ENCODE data around the gene SLC20A1.
"Not testable (repeated sequence)": the region's sequence is repeated elsewhere in the genome, so short reads cannot be mapped to it uniquely, and the experiment has no call there.

Gene SLC20A1, protein sequence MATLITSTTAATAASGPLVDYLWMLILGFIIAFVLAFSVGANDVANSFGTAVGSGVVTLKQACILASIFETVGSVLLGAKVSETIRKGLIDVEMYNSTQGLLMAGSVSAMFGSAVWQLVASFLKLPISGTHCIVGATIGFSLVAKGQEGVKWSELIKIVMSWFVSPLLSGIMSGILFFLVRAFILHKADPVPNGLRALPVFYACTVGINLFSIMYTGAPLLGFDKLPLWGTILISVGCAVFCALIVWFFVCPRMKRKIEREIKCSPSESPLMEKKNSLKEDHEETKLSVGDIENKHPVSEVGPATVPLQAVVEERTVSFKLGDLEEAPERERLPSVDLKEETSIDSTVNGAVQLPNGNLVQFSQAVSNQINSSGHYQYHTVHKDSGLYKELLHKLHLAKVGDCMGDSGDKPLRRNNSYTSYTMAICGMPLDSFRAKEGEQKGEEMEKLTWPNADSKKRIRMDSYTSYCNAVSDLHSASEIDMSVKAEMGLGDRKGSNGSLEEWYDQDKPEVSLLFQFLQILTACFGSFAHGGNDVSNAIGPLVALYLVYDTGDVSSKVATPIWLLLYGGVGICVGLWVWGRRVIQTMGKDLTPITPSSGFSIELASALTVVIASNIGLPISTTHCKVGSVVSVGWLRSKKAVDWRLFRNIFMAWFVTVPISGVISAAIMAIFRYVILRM

DNA sequence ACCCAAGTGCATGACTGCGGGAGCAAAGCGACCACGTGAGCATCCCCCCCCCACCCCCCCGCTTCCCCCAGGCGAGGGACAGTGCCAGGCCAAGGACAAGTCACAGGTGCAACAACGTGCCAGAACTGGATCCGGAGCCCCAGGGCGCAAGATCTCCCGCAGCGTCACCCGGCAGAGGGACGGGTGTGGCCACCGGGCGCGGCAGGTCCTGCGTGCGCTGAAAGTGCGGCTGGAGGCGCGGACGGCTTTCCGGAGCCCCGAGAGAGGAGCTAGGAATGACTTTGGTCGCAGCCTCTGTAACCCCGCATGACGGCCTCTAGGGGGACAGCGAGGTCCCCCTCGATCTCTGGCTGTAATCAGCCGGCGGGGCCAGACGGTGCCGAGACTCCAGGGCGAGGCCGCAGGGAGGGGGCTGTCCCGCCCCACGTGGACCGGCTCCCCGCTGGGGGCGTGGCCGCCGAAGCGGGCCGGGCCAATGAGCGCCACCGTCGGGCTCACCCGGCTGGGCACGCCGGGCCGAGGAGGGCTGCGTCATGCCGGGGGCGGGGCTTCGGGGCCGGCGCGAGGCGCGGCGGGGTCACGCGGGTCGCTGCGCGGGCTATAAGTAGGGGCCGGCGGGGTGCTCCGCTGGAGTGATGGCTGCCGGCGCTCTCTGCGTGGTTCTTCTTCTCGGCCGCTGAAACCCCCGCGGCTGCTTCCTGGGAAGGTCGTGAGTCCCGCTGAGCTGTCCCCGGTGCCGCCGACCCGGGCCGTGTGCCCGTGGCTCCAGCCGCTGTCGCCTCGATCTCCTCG lies at the start of gene SLC20A1:
SLC20A1 (plus strand) TSS at position 630 of the 792 bp plus-strand sequence. CDS start 890 bp downstream, outside the sequence.
- FAIRE-seq, result no peak

DNA sequence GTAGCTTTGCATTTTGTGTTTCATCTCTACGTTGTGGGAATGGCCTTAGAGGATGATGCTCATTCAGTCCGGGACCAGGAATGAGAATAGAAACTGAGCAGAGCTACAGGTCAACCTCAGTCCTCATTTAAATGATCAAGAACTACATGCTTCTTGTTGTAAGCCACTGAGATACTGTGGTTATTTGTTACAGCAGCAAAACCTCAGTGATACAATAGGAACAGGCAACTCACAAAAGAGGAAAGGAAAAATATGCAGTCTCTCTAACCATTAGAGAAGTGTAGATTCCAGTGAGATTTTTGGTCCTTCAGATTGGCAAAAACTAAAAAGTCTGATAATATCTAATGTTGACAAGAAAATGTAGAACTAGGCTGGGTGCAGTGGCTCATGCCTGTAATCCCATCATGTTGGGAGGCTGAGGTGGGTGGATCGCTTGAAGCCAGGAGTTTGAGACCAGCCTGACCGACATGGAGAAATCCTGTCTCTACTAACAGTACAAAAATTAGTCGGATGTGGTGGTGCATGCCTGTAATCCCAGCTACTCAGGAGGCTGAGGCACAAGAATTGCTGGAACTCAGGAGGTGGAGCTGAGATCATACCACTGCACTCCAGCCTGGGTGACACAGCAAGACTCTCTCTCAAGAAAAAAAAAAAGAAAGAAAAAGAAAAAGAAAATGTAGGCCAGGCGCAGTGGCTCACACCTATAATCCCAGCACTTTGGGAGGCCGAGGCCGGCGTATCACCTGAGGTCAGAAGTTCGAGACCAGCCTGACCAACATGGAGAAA lies 48.0 kb upstream of the SLC20A1 start:
- FAIRE-seq, result no peak

DNA sequence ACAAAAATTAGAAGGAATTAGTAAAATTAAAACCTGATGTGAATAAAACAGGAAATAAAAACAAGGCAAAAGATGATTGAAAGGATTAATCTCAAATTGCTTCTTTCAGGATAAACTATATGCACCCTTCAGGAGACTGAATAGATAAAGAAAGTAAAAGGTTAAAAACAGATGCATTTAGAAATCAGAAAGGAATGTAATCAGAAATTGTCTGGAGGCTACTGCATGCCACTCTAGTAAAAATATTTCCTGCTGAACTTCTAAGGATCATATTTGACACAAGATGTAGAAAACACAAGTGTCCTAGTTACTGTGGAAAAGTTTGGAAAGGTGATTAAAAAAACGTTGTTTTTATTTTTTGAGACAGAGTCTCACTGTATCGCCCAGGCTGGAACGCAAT lies 45.1 kb upstream of the SLC20A1 start:
- no peak for FAIRE-seq

DNA sequence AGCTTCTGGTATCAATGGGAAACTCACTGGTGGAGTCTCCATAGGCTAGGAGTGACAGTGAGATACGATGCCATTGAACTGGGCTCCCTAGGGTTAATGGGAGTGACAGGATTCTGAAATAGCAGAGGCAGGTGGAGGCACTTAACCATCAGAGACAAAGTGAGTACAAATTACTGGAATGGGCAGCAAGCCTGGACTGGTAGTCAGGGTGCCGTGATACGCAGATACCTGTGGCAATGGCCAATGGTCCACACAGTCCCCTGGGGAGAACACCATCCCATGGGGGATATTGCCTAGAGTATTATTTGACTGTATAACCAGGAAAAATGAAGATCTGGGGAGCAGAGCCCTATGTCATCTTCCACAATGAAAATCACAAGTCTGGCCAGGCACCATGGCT lies 44.0 kb upstream of the SLC20A1 start:
- no peak for FAIRE-seq

DNA sequence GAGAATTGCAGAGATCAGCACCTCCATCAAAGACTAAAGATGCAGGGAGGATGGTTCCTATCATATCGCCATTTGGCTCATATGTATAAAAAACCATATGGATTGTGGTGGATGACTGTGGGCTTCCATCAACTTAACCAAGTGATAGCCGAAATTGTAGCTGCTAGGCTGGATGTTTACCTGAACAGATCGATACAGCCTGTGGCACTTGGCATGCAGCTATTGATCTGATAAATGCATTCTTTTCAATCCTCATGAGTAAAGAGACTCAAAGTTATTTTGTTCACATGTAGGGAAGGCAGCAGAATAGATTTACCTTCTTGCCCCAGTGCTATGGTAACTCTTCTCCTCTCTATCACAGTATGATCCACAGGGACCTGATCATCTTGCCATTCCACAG lies 42.8 kb upstream of the SLC20A1 start:
- no peak for FAIRE-seq

DNA sequence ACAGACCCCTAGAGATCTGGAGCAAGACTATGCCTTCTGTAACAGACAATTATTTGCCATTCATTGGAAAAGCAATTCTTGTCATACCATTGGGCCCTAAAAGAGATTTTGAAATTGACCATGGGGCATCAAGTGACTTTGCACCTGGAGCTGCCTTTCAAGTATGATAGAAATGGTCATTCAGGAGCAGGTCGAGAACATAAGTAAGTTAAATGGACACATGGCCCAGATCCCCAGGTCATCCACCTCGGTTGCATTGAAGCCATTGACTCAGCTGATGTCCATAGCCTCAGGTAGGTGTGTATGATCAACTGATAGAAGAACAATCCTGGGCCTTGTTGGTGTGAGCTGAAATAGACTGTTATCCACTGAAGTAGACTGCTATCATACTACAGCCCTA lies 42.0 kb upstream of the SLC20A1 start:
- no peak for FAIRE-seq

DNA sequence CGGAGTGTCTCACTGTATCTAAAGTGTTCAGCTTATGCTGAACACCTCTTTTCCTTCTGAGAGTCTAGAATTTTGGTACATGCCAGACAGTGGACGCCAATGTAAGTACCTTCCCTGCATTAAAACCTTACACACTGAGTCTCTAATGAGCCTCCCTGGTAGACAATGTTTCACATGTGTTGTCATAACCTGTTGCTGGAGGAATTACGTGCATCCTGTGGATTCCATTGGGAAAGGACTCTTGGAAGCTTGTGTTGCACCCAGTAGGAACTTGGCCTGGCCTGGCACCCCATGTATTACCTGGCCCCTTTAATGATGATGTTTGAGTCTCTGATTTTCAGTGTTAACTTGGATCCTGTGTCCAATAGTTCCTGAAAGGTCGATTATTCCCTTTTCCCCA lies 40.8 kb upstream of the SLC20A1 start:
- FAIRE-seq, result no peak

DNA sequence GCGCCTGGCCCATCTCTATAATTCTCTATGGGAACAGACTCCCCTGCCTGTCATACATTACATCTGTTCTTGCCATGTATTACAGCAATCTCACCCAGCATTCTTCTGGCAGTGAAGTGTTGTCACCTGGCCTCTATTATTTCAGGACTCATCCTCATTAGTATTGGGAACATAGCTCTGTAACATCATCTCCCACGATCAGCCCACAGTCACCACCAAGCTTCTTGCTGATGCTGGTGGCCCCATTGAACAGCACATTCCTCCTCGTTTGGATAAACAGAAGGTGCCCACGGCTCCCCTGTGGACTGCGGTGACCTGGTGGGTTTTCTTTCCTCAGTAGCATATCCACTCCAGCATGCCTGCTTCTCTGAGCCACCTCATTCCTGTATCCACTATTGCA lies 39.8 kb upstream of the SLC20A1 start:
- no peak for FAIRE-seq

DNA sequence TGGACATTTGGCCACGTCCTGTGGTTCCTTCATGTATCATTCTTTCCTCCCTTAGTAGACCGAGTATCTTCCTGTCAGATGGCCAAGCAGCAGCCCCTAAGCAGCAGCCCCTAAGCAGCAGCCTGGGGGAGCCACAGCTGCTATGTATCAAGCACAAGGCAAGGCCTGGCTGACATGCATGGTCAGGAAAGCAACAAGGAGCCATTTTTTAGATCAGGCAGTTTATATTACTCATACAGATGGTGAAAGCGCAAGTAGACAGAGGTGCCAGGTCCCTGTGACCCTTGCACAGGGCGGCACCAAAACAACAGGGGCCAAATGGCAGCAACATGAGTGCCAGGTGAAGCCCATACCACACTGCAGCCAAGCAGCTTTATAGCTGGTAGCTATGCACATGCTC lies 39.2 kb upstream of the SLC20A1 start:
- no peak for FAIRE-seq

DNA sequence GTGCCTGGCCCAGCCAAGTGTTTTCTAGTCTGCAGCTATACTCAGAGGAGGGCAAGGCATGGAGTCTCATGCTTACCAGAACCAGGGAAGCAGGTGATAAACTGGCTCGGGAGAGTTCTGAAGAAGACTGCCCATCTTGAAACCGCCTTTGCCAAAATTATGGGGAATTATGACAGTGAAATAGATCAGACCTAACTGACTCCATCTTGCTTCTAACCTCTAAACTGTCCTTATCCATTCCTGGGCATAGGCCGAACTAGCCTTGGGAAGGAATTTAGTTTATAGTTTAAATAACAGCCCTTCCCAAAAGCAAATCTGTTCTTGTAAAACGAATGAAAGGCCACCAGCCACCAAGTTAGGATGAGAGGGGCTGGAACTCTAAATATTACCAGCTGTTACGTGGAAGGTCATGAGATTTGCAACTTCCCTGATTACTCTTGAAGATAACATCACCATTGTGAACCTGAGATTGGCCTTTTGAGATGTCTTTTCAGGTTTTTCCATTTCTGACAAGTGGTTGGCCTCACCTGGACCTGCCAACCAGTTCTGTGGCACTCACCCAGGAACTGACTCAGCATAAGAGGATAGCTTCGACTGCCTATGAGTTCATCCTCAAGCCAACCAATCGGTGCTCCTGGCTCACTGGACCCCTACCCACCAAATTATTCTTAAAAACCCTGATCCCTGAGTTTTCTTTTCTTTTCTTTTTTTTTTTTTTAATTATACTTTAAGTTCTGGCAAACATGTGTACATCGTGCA lies 37.9 kb upstream of the SLC20A1 start:
- FAIRE-seq, result no peak

DNA sequence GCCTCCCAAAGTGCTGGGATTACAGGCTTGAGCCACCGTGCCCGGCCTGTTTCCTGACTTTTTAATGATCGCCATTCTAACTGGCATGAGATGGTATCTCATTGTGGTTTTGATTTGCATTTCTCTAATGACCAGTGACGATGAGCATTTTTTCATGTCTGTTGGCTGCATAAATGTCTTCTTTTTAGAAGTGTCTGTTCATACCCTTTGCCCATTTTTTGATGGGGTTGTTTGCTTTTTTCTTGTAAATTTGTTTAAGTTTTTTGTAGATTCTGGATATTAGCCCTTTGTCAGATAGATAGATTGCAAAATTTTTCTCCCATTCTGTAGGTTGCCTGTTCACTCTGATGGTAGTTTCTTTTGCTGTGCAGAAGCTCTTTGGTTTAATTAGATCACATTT lies 36.4 kb upstream of the SLC20A1 start:
- not testable (repeated sequence) for FAIRE-seq

DNA sequence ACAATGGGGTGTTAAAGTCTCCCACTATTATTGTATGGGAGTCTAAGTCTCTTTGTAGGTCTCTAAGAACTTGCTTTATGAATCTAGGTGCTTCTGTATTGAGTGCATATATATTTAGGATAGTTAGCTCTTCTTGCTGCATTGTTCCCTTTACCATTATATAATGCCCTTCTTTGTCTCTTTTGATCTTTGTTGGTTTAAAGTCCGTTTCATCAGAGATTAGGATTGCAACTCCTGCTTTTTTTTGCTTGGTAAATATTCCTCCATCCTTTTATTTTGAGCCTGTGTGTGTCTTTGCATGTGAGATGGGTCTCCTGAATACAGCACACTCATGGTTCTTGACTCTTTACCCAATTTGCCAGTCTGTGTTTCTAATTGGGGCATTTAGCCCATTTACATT lies 33.5 kb upstream of the SLC20A1 start:
- FAIRE-seq, result not testable (repeated sequence)

DNA sequence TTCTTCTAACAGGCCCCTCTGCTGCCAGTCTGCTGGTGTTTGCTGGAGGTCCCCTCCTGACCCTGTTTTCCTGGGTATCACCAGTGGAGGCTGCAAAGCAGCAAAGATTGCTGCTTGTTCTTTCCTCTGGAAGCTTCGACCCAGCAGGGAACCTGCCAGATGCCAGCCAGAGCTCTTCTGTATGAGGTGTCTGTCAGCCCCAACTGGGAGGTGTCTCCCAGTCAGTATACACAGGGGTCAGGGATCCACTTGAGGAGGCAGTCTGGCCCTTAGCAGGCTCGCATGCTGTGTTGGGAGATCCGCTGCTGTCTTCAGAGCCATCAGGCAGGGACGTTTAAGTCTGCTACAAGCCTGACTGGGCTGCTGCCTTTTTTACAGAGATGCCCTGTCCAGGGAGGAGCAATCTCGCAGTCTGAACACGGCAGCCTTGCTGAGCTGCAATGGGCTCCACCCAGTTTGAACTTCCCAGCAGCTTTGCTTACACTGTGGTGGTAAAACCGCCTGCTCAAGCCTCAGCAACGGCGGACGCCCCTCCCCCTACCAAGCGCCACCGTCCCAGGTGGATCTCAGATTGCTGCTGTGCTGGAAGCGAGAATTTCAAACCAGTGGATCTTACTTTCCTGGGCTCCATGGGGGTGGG lies 31.4 kb upstream of the SLC20A1 start:
- FAIRE-seq, result no peak

DNA sequence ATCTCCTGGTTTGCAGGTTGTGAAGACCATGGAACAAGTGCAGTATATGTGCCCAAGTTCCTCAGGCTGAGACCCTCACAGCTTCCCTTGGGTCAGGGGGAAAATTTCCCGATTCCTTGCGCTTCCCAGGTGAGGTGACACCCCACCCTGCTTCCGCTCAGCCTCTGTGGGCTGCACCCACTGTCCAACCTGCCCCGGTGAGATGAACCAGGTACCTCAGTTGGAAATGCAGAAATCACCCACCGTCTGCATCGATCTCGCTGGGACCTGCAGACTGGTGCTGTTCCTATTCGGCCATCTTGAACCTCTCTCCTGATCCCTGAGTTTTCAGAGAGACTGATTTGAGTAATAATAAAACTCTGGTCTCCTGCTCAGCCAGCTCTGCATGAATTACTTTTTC lies 30.7 kb upstream of the SLC20A1 start:
- FAIRE-seq, result no peak

DNA sequence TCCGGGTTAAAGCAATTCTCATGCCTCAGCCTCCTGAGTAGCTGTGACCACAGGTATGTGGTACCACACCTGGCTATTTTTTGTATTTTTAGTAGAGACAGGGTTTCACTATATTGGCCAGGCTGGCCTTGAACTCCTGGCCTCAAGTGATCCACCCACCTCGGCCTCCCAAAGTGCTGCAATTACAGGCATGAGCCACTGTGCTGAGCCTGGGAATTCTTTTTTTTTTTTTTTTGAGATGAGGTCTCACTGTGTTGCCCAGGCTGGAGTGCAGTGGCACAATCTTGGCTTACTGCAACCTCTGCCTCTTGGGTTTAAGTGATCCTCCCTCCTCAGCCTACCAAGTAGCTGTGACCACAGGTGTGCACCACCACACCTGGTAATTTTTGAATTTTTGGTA lies 29.9 kb upstream of the SLC20A1 start:
- FAIRE-seq, result not testable (repeated sequence)

DNA sequence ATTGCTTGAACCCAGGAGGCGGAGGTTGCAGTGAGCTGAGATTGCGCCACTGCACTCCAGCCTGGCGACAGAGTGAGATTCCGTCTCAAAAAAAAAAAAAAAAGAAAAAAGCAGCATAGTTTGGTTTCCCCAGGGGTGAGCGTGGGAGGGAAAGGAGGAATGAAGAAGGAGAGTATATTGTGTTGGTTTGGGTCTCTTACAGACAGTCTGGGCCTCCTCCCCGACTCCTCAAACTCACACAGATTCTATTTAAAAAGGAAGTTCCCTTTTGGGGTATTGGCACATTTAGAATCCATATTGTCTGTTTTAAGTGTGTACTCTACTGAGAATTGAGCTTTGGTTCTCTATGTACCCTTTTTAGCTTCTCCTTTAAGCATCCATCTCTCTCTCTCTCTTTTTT lies 27.4 kb upstream of the SLC20A1 start:
- no peak for FAIRE-seq

DNA sequence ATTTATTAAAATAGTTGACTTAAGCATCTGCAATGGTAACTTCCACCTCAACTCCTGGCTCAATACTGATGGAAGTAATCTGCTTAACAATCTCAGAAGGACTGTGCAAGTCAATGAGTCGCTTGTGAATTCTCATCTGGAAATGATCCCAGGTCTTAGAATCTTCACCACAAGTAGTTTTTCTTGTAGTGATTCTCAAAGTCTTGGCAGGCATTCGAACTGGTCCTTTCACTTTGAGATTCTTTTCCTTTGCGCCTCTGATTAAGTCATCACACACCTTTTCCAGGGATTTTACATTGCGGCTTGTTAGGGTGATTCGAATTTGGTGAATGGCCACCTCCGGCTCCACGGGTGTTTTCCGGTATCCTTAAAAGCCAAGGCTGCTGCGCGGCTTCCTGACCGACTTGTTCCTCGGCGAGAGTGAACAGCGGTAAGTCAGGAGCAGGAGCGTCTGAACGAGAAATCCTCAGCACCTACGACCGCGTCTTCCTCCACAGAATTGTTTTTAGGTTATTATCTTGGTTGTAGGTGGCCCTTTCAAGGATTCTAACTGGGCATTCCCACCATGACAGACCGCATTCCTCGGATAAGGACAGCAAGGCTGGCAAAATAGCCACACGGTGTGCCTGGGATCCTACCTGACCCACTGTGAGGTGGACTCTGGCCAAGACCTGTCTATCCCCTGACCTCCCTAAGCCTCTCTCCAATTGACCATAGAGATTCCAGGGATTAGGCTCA lies 23.8 kb upstream of the SLC20A1 start:
- FAIRE-seq, result no peak

DNA sequence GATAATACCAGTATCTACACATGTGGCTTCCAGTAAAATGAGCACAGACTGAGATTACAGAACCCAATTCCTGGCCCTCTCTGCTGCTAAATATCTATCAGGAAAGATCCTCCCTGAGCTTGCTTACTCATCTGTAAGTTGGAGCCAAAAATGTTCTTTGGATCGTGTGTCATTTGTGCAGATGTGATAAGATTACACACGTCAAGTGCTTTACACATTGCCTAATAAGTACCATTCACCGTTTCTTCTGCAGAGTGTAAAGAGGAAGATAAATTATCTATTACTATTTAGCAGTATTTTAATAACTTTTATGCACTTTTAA lies 23.2 kb upstream of the SLC20A1 start:
- FAIRE-seq, result no peak

DNA sequence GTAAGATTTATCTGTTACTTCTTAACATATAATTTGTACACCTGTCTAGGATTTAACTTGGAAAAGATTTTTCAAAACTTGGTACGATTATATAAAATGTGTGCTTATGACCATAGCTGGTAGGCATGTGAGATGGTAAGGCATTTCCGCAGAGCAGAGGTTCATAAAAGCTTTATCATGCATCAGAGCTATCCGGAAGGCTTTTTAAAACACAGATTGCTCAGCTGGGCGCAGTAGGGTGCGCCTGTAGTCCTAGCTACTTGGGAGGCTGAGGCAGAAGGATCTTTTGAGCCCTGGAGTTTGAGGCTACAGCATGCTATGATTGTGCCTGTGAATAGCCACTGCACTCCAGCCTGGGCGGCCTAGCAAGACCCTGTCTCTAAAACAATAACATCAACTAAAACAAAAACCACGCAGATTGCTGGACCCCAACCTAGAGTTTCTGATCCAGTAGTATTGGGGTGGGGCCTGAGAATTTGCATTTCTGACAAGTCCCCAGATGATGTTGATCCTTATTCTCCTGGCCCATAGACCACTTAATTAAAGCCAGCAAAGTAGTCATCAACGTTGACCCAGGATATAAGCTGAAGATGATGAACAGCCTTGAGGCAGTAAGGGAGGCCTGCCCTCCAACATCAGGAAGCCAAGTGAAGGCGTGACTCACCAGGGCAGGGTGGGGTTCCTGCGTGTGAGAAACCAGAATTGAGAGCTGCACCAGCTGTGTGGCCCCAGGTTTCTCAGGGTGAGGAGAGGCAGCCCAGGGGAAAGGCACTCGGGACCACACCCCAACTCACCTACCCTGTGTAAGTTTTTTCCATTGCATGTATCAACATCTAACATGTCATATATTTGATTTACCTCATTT lies 21.6 kb upstream of the SLC20A1 start:
- no peak for FAIRE-seq
